Activated CD8-positive, alpha-beta memory T cell treated with anti-CD3 and anti-CD28 coated beads for 24 hours (primary cell): Measurements from ENCODE around the gene FBXW5.

Experiments
- DNase-seq: peaks from one replicate; pipeline ENCODE4 v3.0.0-alpha.2; 2020

The FBXW5 gene

DNA sequence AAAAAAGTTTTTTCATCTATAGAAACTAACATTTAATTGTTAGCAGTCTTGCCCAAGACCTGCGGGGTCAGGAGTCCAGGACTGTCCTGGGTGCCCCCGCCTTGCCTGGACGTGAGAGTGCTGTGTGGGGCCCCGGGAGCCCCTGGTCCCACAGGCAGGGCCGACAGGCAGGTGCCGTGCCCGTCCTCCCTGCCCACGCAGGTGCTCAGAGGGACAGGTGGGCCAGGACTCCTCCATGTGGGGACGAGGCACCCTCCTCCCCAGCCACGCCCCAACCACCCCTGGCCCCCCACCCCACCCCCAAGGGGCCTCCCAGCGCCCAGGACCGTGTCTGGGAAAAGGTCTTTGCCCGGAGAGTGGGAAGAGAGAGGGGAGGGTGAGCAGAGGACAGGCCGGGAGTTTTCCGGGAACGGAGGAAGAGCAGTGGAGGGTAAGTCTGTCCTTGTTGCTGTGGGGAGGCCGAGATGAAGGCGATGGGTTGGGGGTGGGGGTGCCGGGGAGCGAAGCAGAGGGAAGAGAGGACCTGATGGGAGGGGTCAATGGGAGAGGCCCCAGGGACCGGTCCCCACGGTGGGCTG is 4.8 kb upstream of the FBXW5 start:
- DNase-seq: no peak

DNA sequence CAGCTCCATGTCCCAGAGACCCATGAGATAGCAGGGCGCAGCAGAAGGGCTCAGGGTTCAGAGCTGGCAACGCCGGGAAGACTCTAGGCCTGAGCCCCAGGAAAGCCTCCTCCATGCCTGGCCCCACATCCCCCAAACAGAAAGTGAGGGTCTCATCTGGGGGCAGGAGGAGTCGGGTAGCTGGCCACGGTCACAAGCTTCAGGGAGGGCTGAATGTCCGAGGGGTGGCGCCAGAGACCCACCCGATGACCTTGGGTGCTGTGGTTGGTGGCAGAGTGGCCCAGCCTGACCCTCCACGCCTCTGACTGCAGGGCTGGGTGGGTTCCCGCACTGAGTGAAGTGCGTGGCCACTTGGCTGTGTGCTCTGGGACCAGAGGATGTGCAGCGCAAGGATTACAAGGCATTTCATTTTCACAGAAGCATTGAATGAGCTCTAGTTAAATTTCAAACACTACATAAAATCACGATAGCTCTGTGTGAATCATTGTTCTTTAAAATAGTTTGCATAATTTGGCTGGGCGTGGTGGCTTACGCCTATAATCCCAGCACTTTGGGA is 3.5 kb upstream of the FBXW5 start:
- DNase-seq: no peak

DNA sequence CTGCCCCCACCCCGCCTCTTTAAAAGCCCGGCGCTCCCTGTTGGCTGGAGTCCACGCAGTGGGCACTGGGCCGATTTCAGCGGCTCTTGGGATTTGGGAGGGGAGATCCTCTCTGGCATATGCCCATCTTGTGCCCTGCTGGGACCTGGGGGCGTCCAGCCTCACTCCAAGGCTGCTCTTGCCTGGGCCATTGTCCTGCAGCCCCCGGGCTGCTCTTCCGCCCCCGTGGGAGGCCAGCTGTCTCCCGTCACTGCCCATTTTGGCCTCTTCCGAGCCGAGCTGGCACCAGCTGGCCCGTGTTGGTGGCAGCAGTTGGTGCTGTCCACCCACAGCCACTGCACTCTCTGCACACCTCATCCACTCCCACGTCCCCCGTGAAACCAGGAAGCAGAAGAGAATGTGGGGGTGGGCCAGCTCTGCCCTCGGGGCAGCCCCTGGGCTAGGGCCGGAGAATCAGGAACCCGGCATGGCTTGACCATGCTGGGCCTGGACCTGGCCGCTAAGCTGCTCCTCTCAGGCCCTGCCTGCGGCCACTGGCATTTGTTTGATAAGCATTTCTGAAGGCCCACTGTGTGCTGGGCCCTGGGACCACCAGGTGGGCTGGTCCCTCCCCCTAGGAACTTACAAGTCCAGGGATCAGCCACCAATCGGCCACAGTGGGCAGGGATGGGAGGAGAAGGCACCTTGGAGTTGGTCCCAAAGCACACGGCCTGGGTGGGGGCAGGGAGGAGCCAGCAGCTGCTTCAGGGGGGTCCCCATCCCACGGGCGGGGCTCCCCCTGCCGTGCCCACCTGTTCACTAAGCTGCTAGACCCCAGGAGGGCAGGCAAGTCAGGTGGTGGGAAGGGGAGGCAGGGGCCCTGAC is 2.7 kb upstream of the FBXW5 start:
- DNase-seq: no peak

DNA sequence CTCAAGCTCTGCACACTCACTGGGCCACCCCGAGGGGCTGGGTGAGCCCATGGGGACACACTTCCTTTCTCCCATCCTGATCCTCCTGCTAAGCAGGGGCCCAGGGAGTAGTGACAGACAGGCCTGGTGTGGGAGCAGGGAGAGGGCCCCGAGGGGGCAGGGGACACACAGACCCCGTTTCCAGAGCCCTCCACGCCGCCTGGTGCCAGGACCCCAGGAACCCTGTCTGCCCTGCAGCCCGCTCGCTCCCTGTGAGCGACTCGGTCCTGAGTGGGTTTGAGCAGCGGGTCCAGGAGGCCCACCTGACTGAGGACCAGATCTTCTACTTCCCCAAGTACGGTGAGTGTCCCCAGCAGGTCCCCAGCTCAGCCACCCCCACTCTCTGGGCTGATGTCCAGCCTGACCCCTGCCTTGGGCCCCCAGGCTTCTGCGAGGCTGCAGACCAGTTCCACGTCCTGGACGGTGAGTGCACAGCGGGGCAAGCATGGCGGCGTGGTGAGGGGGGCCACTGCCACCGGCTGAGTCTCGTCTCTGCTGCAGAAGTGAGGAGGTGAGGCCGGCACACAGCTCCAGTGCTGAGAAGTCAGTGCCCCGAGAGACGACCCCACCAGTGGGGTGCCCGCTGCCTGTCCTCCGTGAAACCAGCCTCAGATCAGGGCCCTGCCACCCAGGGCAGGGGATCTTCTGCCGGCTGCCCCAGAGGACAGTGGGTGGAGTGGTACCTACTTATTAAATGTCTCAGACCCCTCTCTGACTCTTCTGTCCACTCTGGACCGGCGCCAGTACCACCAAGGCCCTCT is 1.9 kb upstream of the FBXW5 start:
- no peak for DNase-seq

DNA sequence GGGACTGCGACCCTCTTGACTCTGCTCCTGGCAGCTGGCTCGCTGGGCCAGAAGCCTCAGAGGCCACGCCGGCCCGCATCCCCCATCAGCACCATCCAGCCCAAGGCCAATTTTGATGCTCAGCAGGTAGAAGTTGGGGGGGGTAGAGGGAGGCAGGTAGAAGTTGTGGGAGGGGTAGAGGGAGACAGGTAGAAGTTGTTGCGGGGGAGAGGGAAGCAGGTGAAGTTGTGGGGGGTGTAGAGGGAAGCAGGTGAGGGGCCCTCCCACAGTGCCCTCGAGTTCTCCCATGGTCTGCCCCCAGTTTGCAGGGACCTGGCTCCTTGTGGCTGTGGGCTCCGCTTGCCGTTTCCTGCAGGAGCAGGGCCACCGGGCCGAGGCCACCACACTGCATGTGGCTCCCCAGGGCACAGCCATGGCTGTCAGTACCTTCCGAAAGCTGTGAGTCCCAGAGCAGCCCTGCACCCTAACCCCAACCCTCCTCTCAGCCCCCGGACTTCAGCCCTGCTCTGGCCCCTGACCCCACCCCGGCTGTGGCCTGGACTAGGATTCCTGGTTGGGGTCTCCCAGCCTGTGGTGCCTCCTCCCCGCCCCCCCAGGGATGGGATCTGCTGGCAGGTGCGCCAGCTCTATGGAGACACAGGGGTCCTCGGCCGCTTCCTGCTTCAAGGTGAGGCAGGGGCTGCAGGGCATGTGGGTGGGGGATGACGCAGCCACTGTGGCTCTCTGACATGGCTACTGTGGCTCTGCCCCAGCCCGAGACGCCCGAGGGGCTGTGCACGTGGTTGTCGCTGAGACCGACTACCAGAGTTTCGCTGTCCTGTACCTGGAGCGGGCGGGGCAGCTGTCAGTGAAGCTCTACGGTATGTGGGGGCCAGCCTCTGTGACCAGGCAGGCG is 1.0 kb upstream of the FBXW5 start:
- DNase-seq: no peak

DNA sequence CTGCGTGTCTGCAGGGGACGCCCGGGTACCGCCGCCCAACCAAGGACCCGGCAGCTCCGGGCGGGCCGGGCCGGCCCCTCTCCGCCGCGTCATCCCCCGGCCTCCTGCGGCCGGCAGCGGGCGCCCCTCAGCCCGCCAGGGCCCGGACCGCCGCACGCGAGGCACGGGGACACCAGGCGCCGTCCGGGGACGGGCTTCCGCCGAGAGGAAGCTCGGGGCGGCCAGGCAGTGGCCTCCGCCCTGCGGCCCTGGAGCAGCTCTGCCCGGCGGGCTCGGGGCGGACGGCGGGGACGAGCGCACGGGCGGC is 373 bp downstream of the FBXW5 start:
- no peak for DNase-seq

DNA sequence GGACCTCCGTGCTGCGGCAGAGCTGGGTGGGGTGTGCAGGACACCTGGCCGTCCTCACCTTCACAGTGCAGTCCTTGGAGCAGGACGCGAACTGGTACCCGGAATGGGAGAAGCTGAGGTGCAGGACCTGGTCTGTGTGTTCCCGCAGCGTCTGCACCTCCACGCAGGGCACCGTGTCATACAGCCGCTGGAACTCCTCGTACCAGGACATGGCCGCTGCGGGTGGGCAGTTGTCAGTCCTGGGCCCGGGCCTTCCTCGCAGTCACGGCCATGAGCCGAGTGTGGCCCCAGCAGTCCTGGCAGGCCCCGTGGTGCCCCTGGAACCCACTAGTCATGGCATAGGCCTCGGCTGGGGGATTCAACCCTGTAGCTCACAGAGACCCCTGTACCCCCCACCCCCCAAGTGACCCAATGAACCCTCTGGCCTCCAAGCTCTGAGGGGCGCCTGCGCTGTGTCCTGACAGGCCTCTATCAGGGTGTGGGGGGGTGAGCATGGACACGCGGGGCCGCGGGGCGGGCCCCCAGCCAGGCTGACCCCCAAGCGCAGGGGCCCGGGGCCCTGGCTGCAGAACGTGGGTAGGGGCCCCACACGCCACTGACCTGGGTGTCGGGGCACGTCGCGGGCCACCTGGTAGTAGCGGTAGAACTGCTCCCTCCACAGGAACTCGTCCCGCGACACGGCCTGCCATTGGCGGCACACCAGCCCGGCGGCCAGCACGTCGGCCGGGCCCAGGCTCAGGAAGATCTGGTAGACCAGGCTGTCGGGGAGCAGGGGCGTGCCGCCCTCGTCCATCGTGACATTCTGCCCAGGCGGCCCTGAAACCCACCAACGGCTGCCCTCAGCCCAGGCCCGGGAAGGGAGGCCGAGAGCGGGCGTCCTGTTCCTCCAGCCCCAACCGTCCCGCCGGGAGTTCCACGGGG is 987 bp downstream of the FBXW5 start:
- peak; percentile 80 for DNase-seq

DNA sequence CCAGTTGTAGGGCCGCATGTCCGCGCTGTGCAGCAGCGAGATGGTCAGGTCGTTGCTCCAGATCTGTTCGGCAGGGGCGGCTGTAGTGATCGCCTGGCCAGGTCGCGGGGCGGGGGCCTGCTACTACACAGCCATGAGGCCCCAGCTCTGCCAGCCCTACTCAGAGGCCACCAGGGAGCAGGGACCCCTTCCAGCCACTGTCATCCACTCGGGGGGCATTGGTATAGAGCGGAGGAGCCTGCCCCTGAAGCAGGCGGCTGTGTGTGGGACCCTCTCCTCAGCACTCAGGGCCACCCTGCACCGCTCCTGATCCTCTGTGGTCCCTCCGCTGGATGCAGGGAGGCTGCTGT is 1.7 kb downstream of the FBXW5 start:
- DNase-seq: no peak

DNA sequence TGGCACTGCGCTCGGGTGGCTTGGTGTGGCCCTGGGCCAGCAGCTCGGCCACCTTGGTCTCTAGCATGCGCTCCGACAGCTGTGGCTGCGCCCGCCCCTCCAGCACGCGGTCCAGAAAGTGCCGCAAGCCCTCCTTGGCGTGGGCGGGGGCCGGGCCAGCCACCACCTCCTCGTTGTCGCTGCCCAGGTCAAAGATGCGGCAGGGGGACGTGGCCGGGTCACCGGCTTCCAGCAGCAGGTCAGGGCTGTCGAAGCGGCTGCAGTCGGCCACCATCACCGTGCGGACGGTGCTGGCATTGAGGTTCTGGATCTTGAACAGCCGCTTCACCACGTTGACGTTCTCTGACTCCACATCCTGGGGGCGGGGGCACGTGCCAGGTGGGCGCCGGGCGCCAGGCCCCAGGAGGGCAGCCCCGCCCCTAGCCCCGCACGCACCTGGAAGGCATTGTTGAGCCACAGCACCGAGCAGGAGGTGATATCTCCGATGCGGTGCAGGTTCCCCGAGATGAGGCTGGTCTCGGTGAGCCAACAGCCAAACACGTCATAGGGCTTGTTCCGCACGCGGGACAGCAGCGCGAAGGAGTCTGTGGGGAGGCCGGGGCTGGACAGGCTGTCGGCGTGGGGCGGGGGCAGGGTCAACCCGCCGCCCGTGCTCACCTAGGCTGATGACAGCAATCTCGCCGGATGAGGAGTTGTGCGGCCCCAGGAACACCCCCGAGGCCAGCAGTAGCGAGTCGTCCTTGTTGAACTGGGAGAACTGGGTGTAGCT is 2.2 kb downstream of the FBXW5 start:
- no peak for DNase-seq

DNA sequence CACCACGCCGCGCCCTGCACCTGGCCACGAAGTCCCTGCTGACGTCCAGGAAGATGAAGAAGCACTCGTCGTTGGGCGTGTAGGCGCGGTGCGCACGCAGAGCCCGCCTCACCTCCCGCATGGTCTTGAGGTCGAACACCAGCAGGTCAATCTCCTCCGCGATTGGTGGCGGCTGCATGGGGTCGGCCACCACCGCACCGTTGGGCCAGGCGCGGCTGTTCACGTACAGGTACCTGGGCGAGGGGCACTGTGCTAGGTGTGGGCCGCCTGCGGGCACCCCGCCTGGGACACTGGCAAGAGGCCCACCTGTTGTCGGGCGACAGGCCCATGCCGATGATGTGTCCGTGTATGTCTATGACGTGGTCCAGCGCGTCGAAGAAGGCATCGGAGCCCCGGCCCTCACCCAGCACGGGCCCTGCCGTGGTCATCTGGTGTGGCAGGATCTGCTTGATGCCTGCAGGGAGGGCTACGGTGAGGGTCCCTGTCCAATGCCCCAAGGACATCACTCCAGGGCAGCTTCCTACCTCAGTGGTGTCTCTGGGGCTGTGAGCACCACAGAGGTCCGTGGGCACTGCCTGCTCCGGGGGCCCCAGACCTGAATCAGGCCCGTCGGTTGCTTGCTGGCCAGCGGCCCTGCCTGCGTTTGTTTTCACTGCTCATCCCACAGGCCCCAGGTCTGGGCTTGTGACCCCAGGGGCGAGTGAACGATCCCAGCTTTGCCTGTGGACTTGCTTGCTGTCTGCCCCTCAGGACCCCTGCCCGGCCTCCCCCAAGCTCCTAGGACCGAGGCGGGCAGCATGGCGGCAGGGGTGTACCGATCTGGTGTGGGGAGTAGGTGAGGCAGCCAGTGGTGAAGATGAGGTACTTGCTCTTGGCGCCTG is 3.1 kb downstream of the FBXW5 start:
- no peak for DNase-seq

DNA sequence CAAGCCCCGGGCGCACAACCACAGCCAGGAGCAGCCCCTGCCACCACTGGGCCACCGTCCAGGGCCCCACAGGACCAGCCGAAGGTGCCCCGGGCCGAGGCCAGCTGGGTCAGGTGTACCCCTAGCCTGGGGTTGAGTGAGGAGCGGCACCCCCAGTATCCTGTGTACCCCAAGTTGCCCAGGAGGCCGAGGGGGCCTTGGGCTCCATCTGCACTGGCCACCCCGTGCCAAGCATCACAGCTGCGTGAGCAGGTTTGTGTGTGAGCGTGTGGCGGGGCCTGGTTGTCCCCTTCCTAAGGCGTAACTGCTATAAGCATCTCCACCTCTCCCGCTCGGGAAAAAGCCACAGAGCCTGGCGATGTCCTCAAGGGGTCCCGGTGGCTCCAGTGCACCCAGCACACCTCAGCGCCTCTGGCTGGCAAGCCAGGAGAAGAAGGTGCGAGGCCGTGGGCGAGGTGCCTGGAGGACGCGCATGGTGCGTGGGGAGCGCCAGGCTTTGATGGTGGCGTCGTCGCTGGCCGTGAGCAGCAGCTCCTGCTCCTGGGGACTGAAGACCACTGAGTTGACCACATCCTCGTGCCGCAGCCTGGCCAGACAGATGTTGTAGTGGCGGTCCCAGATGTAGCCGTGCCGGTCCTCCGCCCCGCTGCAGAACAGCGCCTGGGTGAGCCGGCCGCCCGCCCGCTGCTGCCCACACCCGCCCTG is 3.9 kb downstream of the FBXW5 start:
- DNase-seq: no peak

DNA sequence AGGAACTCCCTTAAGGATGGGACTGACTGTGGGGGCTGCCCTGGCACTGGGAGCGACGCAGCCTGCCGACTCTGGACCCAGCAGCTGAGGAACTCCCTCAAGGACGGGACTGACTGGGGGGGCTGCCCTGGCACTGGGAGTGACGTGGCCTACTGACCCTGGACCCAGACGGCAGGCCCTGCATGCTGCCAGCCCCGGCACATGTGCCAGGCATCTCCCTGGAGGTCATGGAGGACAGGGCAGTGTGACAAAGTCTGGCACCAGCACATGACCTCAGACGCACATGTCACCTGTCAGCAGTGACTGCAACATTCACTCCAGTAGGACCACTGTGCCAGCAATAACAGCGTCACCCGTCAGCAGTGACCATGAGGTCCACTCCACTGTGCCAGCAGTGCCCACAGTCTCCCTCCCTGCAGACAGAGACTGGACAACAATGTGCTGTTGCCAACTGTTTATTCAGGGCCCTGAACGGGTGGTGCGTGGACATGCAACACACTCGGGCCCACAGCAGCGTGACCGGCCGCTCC is 4.5 kb downstream of the FBXW5 start:
- DNase-seq: no peak

DNA sequence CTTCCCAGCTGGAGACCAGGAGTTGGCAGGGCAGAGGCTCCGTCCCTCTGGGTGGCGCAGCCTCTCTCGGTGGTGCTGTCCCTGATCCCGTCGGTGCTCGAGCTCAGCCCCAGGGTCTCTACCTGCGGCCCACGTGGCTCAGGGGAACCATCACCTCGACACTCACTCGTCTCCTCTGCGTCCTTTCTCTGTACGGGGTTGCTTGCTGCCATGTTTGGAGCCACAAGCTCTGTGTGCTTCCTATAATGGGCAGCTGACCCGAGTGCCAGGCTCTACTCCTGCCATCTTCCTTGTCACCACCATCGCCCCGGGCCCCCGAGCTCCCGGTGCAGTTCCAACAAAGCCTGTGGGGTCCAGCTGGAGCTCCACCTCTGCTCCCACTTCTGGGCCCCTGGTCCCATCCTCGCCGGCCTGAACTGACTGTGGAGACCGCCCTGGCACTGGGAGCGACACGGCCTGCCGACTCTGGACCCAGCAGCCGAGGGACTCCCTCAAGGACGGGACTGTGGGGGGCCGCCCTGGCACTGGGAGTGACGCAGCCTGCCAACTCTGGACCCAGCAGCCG is 5.0 kb downstream of the FBXW5 start:
- DNase-seq: no peak

DNA sequence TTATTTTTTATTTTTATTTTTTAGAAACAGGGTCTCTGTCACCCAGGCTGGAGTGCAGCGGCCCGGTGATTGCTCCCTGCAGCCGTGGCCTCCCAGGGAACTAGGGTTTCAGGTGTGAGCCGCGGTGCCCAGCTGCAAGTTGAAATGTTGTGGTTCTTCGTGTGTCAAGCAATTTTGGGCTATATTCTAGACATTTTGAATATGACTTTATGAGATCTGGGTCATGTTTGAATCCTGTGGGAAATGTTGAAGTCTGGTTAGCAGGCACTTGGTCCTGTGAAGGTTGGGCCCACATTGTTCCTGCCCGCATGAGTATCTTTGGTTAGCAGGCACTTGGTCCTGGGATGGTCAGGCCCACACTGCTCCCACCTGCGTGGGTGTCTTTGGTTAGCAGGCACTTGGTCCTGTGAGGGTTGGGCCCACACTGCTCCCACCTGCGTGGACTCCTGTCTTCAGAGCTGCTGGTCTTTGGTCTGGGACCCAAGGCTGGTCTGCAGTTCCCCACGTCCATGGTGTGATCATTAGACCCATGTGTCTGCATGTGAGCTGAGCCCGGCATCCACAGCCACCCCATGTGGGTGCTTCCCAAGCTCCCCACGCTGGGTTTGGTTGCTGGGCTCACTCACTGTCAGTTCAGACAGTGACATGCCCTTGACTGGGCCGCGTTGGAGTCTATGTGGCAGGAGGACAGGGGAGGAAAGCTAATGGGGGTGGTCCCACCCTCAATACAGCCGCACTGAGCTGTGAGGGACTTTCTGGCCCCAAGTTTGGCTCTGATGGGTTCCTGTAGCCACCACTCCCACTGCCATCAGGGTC is 7.1 kb downstream of the FBXW5 start:
- no peak for DNase-seq

DNA sequence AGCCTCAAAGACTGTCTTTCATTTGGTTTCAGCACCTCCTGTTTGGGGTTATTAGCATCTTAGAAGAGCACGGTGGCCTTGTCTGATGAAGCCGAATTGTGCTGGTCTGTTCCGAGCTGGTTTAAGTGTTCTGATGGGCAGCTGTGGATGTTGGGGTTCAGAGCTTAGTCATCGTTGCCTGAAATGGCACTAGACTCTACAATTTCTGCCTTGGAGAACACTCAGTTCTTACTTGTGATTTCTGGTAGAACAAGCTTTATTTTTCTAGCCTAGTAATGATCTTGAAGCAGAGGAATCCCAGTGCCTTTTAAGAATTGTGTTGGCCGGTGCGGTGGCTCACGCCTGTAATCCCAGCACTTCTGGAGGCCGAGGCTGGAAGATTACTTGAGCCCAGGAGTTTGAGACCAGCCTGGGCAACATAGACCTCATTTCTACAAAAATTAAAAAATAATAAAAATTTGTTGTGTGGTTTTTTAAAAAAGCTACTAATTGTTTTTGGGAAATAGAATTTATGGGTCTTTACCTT is 7.8 kb downstream of the FBXW5 start:
- no peak for DNase-seq

DNA sequence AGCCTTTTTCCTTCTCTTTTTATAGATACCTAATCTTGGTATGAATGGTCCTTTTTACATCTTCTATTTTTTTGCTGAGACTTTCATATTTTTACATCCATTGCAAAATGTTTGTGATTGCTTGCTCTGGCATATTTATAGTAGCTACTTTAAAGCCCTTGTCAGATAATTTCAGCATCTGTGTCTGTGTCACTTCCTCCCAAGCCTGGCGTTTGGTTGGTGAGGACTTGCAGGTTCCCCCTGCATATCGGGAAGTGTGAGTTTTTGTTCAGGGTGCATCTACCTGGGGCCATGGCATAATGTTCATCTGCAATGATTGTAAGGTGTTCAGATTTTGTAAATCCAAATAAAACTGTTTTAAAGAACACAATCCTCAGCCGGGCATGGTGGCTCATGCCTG is 8.9 kb downstream of the FBXW5 start:
- no peak for DNase-seq

DNA sequence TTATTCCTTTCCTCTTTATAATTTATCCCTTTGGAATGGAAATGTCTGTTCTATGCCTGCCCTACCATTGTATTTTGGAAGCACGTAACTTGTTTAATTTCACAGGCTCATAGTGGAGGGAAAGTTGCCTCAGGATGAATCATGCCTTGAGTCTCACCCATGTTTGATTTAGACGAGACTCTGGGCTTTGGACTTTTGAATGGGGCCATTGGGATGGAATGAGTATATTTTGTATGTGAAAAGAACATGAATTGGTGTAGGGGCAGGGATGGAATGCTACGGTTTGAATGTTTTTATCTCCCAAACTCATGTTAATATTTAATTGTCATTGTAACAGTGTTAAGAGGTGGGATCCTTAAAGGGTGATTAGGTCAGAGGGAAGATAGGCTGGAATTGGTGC is 10.3 kb downstream of the FBXW5 start:
- DNase-seq: no peak
